ENCODE measurements around the gene OTX2. TPM values are rescaled to one million over a fixed set of nuclear protein-coding genes. Genes with fewer than 3 reads are reported as not detected.

Gene OTX2
- polyA plus RNA-seq, 1 of the 3 experiments (the other 2 are of a cell fraction), result not detected

DNA sequence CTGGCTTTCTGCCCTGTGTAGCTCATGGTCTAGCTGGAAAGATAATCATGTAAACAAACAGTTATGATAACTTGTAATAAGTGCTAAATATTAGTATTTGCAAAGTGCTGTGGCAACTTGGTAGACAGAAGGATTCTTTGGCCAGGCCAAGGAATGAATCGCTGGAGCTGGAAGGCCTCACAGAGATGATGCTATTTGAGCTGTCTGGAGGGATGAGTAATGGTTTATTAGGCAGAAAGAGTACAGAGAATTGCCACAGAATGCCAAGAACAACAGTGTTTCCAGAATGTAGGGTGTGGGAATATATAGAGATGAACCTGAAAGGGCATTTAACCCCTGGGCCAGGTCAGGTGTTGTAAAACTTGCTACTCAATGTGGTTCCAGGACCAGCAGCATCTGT, 27.6 kb downstream of the OTX2 start (continued):
- TF ChIP-seq CTCF (IDR thresholded peaks at IDR 0.05) (no peak), EZH2phosphoT487 (IDR thresholded peaks at IDR 0.05; ENCODE audit: borderline replicate concordance, low read depth) (no peak), SIN3A (IDR thresholded peaks at IDR 0.05; ENCODE audit: borderline replicate concordance, low read depth, low read length) (no peak)

DNA sequence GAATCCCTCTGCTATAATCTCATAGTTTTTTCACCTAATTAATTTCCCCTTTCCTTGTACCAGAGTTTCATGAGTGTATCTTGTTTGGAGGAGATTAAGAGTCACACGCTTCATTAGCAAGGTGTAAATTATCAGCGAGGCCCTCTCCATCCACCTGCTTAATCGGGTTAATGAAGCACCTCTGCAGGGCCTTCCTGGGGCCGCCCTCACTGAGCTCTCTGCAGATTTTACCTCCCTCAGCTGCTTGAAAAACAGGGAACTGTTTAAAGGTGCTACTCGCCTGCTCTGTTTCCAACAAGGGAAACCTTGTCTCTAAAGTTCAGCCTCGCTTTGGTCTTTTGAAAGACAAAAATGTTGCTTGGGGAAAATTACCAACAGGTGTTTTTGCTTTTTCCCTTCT, 35.8 kb downstream of the OTX2 start:
- Histone ChIP-seq H3F3A (replicated peaks; ENCODE audit: insufficient read depth) (no peaks in the 10 kb centered on the region), H3K27ac (ENCODE audit: low read depth in 2 of 2, low read length in 1 of 2) (no peak overlapping the region), H3K9me3 (no peaks in the 10 kb centered on the region), H4K20me1 (ENCODE audit: insufficient read depth) (no peaks in the 10 kb centered on the region), H3K9me2 (no peaks in the 10 kb centered on the region), H3K27me3 (ENCODE audit: insufficient read depth) (peaks cover 10% of the 10 kb centered on the region; the same call in 1 of the 2 replicates), H3K4me2 (no peak overlapping the region), H3K4me3 (ENCODE audit: low read depth in 2 of 2, low read length in 1 of 2) (no peak overlapping the region), H3K4me1 (ENCODE audit: control insufficient read depth in 1 of 2, insufficient read depth in 2 of 2, low read depth in 1 of 2, low read length in 1 of 2) (no peaks in the 10 kb centered on the region), H3K36me3 (replicated peaks in 1 of 2; ENCODE audit: control insufficient read depth in 1 of 2, insufficient read depth in 2 of 2, low read length in 1 of 2) (no peaks in the 10 kb centered on the region), H3K79me2 (ENCODE audit: insufficient read depth) (no peaks in the 10 kb centered on the region), H2AFZ (ENCODE audit: low read depth) (no peak overlapping the region), H3K9ac (no peak overlapping the region)
- CTCF ChIA-PET, result no interaction called here
- TF ChIP-seq ELF1 (IDR thresholded peaks at IDR 0.05) (no peak), CHD2 (IDR thresholded peaks at IDR 0.05; ENCODE audit: low read length, partially characterized antibody) (no peak), SIN3A (IDR thresholded peaks at IDR 0.05; ENCODE audit: borderline replicate concordance, low read depth, low read length) (no peak), SMC3 (IDR thresholded peaks at IDR 0.05; ENCODE audit: low read depth, low read length) (no peak), NRF1 (IDR thresholded peaks at IDR 0.05; ENCODE audit: low read depth, low read length) (no peak), MXI1 (IDR thresholded peaks at IDR 0.05; ENCODE audit: low read depth, low read length) (no peak), MAX (IDR thresholded peaks at IDR 0.05; ENCODE audit: low read depth) (no peak), GATA2 (CRISPR knock-in tag; IDR thresholded peaks at IDR 0.05) (no peak), EZH2phosphoT487 (IDR thresholded peaks at IDR 0.05; ENCODE audit: borderline replicate concordance, low read depth) (no peak), CTCF (IDR thresholded peaks at IDR 0.05) (no peak)
- TF ChIP-seq, protein P1, sequence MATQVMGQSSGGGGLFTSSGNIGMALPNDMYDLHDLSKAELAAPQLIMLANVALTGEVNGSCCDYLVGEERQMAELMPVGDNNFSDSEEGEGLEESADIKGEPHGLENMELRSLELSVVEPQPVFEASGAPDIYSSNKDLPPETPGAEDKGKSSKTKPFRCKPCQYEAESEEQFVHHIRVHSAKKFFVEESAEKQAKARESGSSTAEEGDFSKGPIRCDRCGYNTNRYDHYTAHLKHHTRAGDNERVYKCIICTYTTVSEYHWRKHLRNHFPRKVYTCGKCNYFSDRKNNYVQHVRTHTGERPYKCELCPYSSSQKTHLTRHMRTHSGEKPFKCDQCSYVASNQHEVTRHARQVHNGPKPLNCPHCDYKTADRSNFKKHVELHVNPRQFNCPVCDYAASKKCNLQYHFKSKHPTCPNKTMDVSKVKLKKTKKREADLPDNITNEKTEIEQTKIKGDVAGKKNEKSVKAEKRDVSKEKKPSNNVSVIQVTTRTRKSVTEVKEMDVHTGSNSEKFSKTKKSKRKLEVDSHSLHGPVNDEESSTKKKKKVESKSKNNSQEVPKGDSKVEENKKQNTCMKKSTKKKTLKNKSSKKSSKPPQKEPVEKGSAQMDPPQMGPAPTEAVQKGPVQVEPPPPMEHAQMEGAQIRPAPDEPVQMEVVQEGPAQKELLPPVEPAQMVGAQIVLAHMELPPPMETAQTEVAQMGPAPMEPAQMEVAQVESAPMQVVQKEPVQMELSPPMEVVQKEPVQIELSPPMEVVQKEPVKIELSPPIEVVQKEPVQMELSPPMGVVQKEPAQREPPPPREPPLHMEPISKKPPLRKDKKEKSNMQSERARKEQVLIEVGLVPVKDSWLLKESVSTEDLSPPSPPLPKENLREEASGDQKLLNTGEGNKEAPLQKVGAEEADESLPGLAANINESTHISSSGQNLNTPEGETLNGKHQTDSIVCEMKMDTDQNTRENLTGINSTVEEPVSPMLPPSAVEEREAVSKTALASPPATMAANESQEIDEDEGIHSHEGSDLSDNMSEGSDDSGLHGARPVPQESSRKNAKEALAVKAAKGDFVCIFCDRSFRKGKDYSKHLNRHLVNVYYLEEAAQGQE (IDR thresholded peaks at IDR 0.05; ENCODE audit: low read depth, low read length), result no peak
- no peak for DNase-seq
- 7% methylated on average over 6 of the region's 6 CpGs for WGBS (ENCODE audit: low lambda C conversion rate)
- POLR2A ChIA-PET, result no interaction called here
